ENCODE data around the gene VEZT.
"Not testable (repeated sequence)": the region's sequence is repeated elsewhere in the genome, so short reads cannot be mapped to it uniquely, and the experiment has no call there.

VEZT gene

DNA sequence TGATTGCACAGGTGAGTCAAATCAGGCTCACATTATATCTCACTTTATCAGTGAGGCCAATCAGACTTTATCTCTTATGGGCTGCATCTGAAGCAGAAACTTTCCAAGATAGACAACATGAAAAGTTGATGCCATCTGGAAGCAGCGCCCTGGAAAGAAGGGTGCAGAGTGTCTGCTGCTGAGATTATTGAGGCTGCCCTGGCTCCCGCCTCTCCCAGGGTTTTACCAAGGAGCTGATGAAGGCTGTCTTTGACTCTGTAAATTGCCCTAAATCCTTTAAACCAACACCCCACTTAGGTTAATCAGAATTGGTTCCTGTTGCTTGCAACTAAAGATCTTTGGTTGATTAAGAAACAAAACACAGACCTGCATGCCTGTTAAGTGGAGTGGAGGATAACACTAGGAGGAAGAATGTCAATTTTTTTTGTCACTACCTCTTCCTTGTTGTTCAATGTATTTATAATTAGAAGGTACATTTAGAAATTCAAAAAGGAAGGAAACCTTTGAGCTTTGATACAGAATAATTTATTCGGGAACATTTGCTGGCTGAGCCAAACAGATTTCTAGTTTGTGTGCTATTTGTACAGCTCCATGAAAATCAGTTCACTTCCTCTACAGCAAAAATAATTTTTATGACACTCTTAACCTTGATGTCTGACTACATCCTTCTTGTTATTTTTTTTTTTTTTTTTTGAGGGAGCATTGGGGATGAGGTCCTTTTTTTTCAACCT lies 104.1 kb downstream of the VEZT start:
- no peak for DNase-seq

DNA sequence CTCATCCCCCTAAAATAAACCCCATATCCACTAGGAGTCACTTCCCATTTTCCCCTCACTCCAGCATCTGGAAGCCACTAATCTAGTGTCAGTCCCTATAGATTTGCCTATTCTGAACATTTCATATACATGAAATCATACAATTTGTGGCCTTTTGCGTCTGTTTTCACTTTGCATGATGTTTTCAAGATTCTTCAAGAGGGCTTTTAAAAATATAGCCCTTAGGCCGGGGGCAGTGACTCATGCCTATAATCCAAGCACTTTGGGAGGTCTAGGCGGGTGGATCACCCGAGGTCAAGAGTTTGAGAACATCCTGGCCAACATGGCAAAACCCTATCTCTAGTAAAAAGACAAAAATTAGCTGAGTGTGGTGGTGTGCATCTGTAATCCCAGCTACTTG lies 104.7 kb downstream of the VEZT start:
- DNase-seq = no peak

DNA sequence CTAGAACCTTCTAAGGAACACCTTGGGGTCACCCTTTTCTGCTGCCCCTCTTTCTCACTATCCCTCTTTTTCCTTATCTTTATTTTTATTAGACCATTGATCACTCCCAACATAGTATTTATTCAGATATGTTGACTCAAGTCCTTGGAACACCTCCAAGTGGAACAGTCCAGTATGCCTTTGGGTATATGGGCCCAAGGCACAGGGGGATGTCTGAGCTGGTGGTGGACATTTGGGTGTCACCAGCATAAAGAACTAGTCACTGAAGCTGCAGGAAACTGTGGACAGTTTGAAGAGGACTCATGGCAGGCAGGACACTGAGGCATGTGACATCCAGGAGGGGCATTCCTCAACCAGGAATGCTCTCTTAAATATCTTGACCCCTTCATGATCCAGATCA lies 105.6 kb downstream of the VEZT start:
- no peak for DNase-seq

DNA sequence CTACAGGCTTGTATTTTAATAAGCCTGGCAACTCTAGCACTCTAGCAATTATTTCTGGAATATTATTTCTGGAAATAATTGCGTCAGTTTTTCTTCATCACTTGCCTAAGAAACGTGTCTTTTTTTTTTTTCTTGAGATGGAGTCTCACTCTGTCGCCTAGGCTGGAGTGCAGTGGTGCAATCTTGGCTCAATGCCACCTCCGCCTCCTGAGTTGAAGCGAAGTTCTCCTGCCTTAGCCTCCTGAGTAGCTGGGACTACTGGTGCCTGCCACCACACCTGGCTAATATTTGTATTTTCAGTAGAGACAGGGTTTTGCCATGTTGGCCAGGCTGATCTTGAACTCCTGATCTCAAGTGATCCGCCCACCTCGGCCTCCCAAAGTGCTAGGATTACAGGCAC lies 106.6 kb downstream of the VEZT start:
- not testable (repeated sequence) for DNase-seq

DNA sequence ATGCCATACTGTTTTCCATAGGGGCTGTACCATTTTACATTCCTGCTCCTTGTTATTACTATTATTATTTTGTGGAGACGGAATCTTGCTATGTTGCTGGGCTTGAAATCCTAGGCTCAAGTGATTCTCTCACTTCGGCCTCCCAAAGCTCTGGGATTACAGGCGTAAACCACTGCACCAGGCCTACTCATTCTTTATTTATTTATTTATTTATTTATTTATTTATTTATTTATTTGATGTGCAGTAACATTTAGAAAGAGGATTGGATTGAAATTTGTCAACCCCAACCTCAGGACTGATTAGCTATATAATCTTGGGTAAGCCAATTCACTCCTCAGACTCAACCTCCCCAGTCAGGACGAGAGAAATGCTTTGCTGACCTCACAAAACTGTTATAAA lies 107.9 kb downstream of the VEZT start:
- no peak for DNase-seq

DNA sequence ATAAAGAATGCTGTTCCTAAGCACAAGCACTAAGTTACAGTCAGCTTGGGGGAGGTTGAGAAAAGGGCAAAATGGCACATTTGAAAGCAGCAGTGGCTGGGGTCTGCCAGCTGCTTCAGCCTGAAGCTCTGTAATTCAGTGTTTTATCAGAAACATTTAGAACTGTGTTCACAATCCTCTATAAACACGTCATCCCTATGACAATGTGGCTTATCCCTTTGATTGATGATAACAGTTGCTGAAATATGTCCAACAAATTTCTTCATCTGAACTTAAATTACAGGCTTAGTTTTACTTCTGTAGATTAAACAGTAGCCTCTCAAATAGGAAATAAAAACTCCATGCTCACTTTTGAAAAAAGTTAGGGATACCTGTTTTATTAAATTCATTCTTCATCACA lies 108.8 kb downstream of the VEZT start:
- no peak for DNase-seq

DNA sequence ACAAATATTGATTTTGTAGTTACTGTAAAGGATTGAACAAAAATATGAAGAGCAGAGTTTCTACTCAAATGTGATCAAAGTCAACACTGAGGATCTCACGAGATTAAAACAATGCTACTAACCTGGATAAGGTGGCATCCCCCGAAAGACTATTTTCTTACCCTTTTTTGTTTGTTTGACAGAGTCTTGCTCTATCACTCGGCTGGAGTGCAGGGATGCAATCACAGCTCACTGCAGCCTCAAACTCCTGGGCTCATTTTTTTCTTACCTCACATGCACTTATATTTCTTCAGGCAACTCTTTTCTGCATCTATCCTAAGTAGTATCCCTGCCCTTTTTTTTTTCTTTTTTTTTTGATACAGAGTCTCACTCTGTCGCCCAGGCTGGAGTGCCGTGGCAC lies 109.2 kb downstream of the VEZT start:
- DNase-seq = no peak

DNA sequence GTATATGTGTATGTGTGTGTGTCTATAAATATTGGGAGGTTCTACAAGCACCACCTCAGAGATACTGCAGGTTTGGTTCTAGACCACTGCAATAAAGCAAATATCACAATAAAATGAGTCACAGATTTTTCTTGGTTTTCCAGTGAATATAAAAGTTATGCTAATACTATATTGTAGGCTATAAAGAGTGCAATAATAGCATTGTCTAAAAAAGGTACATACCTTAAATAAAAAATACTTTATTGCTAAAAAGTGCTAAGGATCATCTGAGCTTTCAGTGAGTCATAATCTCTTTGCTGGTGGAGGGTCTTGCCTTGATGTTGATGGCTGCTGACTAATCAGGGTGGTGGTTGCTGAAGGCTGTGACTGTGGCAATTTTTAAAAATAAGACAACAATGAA lies 111.1 kb downstream of the VEZT start:
- DNase-seq = no peak

DNA sequence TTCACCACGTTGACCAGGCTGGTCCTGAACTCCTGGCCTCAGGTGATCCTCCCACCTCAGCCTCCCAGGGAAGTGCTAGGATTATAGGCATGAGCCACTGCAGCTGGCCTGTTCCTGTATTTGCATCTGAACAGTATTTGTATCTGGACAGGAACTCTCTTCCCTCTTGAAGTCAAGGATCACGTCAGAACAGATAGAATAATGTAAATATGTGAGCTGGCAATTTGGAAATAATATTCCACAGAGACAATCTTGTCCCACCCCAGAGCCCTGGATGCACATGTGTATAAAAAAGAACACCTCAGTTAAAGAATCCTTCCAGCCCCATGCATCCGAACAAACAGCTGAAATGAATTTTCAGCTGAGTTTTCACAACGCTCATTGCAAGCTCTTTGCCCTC lies 118.3 kb downstream of the VEZT start:
- no peak for DNase-seq

DNA sequence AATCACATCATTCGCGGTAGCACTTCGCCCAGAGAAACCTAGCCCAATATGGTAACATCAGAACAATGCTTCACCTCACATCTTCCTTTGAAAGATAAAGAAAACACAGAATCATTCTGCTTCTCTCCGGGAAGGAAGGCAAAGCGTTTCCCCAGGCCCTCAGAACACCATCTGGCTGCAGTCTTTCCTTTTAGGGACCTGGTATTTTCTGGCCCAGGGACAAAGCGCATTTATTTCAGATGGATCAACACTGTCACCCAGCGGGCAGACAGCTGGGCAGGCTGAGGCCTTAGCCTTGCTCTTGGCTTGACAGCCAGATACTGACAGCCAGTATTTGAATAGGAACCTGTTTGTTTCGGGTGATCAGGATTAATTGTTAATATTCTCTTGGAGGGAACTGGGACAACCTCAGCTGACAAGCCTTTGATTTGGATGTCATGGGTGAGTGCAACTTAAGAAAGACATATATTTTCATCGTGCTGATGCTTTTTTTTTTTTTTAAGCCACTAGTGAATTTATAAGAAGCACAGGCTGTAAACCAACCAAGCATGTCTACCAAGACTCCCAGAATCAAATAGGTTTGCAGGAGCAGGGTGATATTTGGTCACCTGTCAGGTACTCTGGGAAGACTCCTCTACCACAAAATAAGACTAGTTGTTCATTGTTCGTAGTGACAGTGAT lies 118.9 kb downstream of the VEZT start:
- DNase-seq = no peak

DNA sequence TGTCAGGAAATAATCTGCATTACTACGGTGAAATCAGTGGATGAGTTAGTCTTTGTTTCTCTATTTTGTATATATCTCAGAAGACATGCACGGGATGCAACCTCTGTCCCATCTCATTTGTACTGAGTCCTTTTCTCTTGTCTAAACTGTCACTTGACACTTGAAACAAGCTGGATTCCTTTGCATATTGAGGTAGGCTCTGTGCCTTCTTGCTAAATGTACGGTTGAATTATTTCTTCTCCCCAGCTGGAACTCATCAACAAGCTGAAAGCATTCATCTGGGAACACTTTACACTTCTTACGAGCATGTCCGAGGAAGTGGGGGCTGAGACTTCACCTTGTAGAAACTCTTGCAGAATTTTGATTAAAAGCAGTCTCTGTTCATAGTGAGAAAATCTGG lies 119.5 kb downstream of the VEZT start:
- no peak for DNase-seq

DNA sequence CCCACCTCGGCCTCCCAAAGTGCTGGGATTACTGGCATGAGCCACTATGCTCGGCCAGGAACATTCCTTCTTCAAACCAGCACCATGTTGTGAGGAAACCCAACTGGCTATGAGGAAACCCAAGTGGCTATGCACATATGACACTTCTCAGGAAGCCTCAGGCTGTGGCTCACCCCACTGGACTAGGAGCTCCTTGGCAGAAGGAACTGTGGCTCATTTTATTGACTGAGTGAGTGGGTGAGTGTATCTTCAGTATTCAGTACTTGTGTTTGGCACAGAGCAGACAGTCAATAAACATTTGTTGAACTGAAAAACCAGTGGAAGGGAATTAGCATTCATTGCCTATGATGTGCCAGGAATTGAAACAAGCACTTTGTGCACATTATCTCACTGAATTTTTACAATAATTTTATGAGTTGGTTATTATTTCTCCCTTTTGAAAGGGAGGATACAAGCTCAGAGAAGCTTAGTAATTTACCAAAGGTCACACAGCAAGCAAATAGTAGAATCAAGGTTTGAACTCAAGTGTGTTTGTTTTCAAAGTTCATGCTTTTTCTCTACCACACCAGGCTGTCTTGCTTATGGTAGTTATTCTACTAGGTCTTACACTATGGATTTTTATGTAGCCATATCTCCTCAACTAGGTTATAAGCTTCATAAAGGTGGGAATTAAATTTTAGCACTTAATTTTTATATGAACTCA lies 121.6 kb downstream of the VEZT start:
- DNase-seq = no peak

DNA sequence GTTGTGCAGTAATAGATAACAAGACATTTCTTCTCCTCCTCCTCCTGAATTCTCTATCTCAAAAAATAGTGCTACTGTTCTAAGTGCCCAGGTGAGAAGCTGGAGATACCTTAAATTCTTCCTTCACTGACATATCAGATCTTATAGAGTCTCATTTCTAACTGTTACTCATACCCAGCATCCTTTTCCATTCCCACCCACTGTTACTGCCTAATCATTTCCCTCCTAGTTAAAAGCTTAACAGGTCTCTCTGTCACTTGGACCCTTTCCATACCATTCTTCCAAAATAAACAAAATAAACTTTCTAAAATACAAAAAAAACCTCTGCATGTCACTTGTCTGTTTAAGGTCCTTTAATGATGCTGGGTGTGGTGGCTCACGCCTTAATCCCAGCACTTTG lies 124.4 kb downstream of the VEZT start:
- no peak for DNase-seq

DNA sequence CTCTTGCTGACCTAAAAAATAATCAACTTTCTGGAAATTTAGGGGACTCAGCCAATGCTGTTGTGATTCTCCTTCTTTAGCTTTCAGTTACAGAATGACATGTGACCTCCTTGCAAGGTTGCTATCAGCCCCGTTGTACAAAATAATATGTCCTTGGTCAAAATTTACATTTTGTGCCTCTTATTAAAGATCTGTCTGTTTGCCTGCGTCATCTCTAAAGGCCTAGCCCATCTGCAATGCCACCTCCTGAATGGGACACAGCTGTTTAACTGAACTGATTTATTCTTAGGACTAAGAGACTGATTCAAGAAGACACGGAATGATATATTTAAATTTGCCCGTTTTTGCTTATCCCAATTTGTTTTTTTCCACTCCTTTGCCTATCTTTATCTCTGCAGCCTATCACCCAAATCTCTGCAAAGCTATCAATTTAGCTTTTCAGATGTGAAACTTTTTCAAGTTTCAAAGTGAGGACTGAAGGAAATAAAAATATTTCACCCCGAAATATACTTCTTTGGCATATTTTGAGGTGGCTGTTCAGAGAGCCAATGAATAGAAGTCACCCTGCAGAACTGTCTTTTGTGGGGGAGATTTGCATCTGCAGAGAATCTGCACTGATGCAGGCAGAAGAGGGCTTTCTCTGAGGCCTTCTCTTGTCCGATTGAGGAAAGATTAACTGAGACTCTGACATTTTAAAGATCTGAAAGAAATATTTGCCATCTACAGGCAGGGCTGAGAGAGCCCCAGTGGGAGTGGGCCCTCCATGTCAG lies 126.0 kb downstream of the VEZT start:
- DNase-seq = no peak

DNA sequence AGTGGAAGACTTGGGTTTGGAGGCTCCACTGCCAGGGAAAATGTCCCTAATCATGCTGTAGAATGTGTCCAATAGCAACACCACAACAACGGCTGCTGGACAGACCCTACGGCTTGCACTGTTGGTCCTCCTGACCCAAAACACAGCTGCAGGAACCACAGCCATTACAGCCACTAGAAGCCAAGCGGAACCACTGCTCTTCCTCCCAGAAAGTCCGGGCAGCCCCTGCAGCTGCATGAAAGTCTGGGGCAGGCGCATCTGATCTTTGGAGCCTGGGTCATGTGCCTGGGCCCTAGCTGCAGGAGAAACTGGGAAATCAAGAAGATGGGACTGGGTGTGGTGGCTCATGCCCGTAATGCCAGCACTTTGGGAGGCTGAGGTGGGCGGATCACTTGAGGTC lies 131.7 kb downstream of the VEZT start:
- no peak for DNase-seq

DNA sequence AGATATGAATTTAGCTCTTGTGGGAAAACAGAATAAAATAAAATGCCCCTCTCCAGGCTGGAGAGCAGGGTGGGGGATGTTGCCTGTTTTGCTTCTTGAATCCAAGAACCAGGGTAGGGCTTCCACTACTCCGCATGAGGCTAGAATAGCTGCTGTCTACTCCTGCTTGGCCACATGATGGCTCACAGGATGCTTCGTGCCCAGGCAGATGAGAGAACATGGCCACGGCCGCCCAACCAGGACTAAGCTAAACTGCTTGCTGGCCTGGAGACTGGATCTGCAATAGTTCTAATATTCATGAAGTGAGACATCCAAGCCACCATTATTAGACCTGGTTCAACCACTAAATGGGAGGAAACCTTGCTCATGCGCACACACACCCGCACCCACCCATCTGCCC lies 134.1 kb downstream of the VEZT start:
- DNase-seq = no peak
